Anterior cingulate cortex (tissue), 58 donors: ENCODE measurements around the gene ALS2CL.

ENCODE experiments used
- DNase-seq, 58 donors: peaks; one replicate each; lab custom pipeline; 2025; lab: John Stamatoyannopoulos, UW

The ALS2CL gene

GRCh38 chr3:46681856-46682540 lies 11.5 kb downstream of the ALS2CL start:
- DNase-seq: no peak

GRCh38 chr3:46681387-46681786 lies 12.1 kb downstream of the ALS2CL start:
- DNase-seq: no peak

GRCh38 chr3:46680298-46680826 lies 13.1 kb downstream of the ALS2CL start:
- no peak for DNase-seq

GRCh38 chr3:46679681-46680080 lies 13.8 kb downstream of the ALS2CL start:
- DNase-seq: no peak

DNA sequence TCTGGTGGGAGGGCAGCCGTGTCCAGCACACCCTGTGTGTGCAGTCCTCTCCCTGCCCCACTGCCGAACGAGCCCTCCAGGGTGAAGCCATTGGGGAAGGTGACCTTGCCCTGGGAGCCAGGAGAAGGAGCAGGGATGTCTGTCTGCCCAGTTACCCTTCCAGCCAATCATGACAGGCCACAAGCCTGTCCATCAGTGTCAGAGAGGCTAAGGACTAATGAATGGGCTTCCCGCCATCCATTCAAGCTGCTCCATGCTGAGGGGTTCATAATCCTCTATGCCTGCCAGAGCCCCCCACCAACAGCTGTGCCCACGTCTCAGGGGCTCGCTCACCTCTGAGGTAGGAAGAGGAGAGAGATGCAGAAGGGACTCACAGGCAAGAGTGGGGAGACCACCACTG lies 15.2 kb downstream of the ALS2CL start:
- no peak for DNase-seq

DNA sequence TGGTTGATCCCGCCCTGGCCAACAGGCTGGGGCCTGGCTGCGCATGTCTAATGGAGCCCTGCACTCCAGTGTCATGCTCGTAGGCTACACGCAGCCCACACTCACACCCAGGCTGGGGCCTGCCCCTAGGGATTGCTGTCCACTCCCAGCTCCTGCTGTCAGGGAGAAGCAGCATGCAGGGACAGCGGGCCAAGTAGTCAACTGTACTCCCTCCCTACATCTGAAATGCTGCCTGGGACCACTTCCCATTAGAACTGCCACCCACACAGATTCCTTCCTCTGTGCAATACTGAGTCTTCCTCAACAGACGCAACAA lies 16.1 kb downstream of the ALS2CL start:
- DNase-seq: no peak

- DNase-seq: no peak
These were observed 16.7 kb downstream of the ALS2CL start for GRCh38 chr3:46676601-46677410.

GRCh38 chr3:46675843-46676567 lies 17.5 kb downstream of the ALS2CL start:
- DNase-seq: peak in 17 of 58 donors; percentile 9 to 56 (median 27)

GRCh38 chr3:46675426-46675825 lies 18.1 kb downstream of the ALS2CL start:
- no peak for DNase-seq

GRCh38 chr3:46674031-46674845 lies 19.2 kb downstream of the ALS2CL start:
- DNase-seq: no peak

- DNase-seq: no peak
These were observed 20.1 kb downstream of the ALS2CL start for GRCh38 chr3:46673151-46674030.

- no peak for DNase-seq
These were observed 21.2 kb downstream of the ALS2CL start for GRCh38 chr3:46672349-46672695.

DNA sequence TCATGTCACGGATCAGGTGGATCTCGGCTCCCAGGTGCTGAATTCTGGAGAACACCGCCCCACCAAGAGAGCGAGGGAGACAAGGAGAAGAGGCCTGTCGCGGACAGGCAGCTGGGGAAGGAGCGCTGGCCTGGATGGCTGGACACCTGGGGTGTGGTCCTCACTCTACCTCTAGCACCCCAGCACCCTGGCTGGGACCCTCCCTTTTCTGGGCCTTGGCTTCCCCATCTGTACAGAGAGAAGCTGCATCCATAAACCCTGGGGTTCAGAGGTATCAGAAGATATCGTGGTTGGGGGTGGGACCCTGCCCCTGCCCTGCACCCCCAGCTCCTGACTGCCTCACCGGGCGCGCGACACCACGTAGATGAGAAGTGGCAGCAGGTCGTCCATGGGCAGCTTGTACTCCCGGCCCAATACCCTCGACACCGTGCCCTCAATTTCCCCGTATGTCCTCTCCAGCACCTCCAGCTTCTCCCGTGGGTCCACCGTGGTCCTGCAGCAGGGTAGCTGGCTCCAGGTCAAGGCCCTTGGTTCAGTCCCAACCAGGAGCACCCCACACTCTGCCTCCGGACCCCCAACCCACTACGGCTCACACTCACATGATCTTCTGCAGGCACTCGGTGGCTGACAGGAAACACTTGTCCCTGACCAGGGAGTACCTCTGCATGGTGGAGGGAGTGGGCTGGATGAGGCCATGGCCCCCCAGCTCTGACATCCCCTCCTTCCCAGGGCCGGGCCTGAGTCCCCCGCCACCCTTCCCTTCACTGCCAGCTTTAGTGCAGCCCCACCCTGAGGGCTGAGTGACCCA lies 21.7 kb downstream of the ALS2CL start:
- DNase-seq: no peak

DNA sequence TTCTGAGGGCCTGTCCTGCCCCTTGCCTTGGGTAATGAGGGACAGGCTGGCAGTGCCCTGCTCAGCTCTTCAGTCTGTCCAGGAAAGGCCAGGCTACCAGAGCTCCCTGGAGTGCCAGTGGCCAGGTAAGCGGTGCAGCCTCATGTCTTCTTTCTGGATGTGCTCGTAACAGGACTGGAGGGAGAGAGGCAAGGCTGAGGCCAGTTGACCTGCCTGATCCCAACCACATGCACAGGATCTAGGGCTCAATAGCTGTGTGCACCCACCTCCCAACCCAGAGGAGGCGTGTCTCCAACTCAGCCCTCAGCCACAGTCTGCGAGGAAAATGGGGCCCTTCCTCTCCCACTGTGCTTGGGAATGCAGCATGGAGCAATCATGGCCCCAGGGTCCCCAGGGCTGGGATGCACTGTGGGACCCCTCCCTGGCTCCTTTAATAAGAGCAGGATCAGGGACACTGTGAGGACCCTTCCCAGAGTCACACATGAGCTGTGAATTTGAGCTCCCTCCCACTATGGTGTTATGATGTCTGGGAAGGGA lies 22.5 kb downstream of the ALS2CL start:
- no peak for DNase-seq

GRCh38 chr3:46670000-46670890 lies 23.2 kb downstream of the ALS2CL start:
- DNase-seq: no peak

GRCh38 chr3:46669191-46669999 lies 24.1 kb downstream of the ALS2CL start:
- DNase-seq: peak in 1 of 58 donors; percentile 25
